ENCODE results near the gene ZNF414. TPM values are rescaled to one million over a fixed set of nuclear protein-coding genes. Genes with fewer than 3 reads are reported as not detected.
A peak's percentile ranks its signal among the peaks of the same experiment; 100 is the strongest.

ZNF414 gene
- polyA plus RNA-seq, 1 experiment = 2.0 TPM

DNA sequence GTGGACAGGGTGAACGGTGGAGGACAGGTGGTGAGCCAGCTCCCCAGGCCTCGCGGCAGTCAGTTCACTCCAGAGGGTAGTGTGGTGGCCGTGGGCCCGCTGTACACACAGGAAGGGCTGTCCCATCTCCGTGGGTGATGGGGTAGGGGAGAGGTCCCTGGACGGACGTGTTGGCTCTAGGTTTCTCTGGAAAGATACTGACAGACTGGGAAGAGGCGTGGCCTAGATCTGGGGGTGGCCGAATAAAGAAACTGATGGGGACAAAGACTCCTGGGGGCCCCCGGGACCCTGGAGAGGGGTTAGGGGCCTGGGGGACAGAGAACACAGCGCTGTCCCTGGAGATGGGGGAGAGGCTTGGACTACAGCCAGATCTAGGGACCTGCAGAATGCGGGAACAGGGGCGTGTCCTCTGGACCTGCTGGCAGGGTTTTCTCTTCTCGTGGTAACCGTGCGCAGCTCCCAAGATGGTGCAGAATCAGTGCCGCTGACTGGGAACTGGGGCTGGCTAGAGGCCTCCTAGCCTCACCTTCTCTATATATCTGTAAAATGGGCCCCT, 7.5 kb downstream of the ZNF414 start:
- TF ChIP-seq, protein P1, sequence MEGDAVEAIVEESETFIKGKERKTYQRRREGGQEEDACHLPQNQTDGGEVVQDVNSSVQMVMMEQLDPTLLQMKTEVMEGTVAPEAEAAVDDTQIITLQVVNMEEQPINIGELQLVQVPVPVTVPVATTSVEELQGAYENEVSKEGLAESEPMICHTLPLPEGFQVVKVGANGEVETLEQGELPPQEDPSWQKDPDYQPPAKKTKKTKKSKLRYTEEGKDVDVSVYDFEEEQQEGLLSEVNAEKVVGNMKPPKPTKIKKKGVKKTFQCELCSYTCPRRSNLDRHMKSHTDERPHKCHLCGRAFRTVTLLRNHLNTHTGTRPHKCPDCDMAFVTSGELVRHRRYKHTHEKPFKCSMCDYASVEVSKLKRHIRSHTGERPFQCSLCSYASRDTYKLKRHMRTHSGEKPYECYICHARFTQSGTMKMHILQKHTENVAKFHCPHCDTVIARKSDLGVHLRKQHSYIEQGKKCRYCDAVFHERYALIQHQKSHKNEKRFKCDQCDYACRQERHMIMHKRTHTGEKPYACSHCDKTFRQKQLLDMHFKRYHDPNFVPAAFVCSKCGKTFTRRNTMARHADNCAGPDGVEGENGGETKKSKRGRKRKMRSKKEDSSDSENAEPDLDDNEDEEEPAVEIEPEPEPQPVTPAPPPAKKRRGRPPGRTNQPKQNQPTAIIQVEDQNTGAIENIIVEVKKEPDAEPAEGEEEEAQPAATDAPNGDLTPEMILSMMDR (IDR thresholded peaks at IDR 0.05; ENCODE audit: low read depth, low read length) = no peak
- no peak for DNase-seq (ENCODE audit: low read depth, low spot score)
- ChIA-PET POLR2A (interaction anchor here (0.5 to 1.5 kb wide), 3 partner anchors 8 to 11 kb away, joined by 3 to 5 read pairs (median 5); partner anchors contain the start of gene ZNF414), CTCF (interaction anchor here (0.6 to 3.1 kb wide), 8 partner anchors 11 to 152 kb away, joined by 3 to 22 read pairs (median 6); partner anchors contain the start of gene MARCHF2)
- Histone ChIP-seq H3K9me3 (ENCODE audit: control insufficient read depth, insufficient read depth, low read length) (no peaks in the 10 kb centered on the region; the same call in 1 of the 2 replicates), H3K27me3 (ENCODE audit: control insufficient read depth, insufficient read depth, low read length) (no peaks in the 10 kb centered on the region), H3K27ac (ENCODE audit: low read depth, low read length) (no peak overlapping the region), H3K4me3 (ENCODE audit: low read depth, low read length) (peak overlapping the region; percentile 61)

DNA sequence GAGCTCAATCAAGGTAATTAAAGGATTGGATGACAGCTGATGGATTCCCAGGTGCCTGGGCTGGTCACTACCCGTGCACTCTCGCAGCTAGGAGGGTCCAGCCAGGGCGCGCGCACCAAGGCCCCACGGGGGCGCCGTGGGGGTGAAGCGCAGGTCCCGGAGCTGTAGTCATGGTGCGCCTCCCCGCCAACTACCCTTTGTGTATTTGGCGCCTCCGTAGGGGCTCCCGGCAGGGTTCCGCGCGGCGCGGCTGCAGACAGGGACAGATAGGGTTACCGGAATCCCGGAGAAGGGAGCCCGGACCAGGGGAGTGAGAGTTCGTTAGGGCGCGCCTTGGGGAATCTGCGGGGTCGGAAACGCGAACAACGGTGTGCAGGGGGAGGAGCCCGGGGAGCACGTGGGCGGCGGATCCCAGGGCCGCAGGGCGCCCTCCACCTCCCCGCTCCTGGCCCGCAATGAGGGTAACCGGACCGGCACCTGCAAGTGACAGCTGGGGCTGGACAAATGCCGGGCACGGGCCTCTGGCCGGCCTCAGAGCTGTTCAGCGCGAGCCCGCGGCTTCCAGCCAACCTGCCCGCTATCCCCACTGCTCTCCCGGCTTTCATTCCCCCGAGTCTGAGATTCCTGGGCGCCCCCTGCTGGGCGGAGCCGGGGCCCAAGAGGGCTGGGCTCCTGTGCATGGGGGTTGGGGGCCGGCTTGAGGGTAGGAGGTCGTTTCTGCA, 8.1 kb downstream of the ZNF414 start:
- ChIA-PET CTCF (interaction anchor here (0.6 to 3.1 kb wide), 16 partner anchors 8 to 153 kb away, joined by 3 to 22 read pairs (median 5); partner anchors contain the start of genes MARCHF2 and ZNF414), POLR2A (interaction anchor here (0.5 to 1.5 kb wide), 5 partner anchors 8 to 89 kb away, joined by 3 to 5 read pairs (median 3); partner anchors contain the start of gene ZNF414)
- Histone ChIP-seq H3K27ac (ENCODE audit: low read depth, low read length) (no peak overlapping the region), H3K9me3 (ENCODE audit: control insufficient read depth, insufficient read depth, low read length) (no peaks in the 10 kb centered on the region; the same call in 1 of the 2 replicates), H3K4me3 (ENCODE audit: low read depth, low read length) (peak overlapping the region; percentile 61), H3K27me3 (ENCODE audit: control insufficient read depth, insufficient read depth, low read length) (no peaks in the 10 kb centered on the region)
- peak; percentile 18 for DNase-seq (ENCODE audit: low read depth, low spot score)
- TF ChIP-seq, protein P1 (IDR thresholded peaks at IDR 0.05; ENCODE audit: low read depth, low read length) = peak; percentile 92

DNA sequence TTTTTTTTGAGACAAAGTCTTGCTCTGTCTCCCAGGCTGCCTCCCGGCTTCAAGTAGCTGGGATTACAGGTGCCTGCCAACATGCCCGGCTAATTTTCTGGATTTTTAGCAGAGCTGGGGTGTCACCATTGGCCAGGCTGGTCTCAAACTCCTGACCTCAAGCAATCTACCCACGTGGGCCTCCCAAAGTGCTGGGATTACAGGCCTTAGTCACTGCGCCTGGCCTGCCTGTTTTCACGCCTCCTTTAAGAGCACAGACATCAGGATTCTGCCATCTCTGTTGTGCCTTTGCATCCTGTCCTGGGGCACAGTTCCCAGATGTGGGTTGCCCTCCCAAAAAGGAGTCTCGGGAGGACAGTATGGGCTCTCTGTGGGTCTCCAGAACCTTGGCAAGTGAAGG, 9.0 kb downstream of the ZNF414 start:
- TF ChIP-seq, protein P1 (IDR thresholded peaks at IDR 0.05; ENCODE audit: low read depth, low read length) = no peak
- ChIA-PET CTCF (interaction anchor here (1.1 to 3.1 kb wide), 10 partner anchors 9 to 153 kb away, joined by 4 to 22 read pairs (median 6); partner anchors contain the start of genes MARCHF2 and ZNF414), POLR2A (interaction anchor here (1.5 kb wide), 1 partner anchor 9 kb away, joined by 5 read pairs; the partner anchor contains the start of gene ZNF414)
- Histone ChIP-seq H3K27ac (ENCODE audit: low read depth, low read length) (no peak overlapping the region), H3K27me3 (ENCODE audit: control insufficient read depth, insufficient read depth, low read length) (no peaks in the 10 kb centered on the region), H3K4me3 (ENCODE audit: low read depth, low read length) (no peak overlapping the region), H3K9me3 (ENCODE audit: control insufficient read depth, insufficient read depth, low read length) (no peaks in the 10 kb centered on the region; the same call in 1 of the 2 replicates)
- DNase-seq (ENCODE audit: low read depth, low spot score) = no peak

DNA sequence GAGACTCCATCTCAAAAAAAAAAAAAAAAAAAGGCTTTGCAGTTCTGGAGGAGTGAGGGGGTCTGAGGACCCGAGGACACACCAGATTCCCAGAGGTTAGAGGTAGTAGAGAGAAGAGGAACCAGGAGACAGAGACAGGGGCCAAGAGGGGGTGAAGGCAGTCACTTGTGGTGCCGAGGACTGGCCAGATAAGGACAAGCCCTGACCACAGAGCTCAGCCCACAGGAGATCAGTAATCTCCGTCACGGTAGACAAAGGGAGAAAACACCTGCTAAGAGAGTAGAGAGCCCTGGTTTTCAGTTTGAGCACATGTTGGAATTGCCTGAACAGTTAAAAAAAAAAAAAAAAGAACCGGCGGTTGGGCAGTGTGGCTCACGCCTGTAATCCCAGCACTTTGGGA, 9.8 kb downstream of the ZNF414 start:
- Histone ChIP-seq H3K9me3 (ENCODE audit: control insufficient read depth, insufficient read depth, low read length) (no peaks in the 10 kb centered on the region; the same call in 1 of the 2 replicates), H3K27ac (ENCODE audit: low read depth, low read length) (no peak overlapping the region), H3K4me3 (ENCODE audit: low read depth, low read length) (no peak overlapping the region), H3K27me3 (ENCODE audit: control insufficient read depth, insufficient read depth, low read length) (no peaks in the 10 kb centered on the region)
- POLR2A ChIA-PET = no interaction called here
- no peak for DNase-seq (ENCODE audit: low read depth, low spot score)
- TF ChIP-seq, protein P1 (IDR thresholded peaks at IDR 0.05; ENCODE audit: low read depth, low read length) = no peak
- CTCF ChIA-PET = interaction anchor here (0.6 kb wide), 1 partner anchor 150 kb away, joined by 3 read pairs; no protein-coding TSS in a partner anchor

Measured in AG04450 (cell line).